ENCODE data around the gene ZNF536.

The ZNF536 gene

GRCh38 chr19:30556230-30556711, 184.1 kb downstream of the ZNF536 start:
- no peak for TF ChIP-seq CTCF (IDR thresholded peaks at IDR 0.05; ENCODE audit: extremely low read depth, missing control alignments)
- no peak for DNase-seq (ENCODE audit: low spot score)

- no peak for DNase-seq (ENCODE audit: low spot score)
- no peak for TF ChIP-seq CTCF (IDR thresholded peaks at IDR 0.05; ENCODE audit: extremely low read depth, missing control alignments)
Measured at GRCh38 chr19:30557212-30557611, 185.0 kb downstream of the ZNF536 start.

- no peak for DNase-seq (ENCODE audit: low spot score)
- no peak for TF ChIP-seq CTCF (IDR thresholded peaks at IDR 0.05; ENCODE audit: extremely low read depth, missing control alignments)
Measured at GRCh38 chr19:30557927-30558557, 185.9 kb downstream of the ZNF536 start.

- no peak for TF ChIP-seq CTCF (IDR thresholded peaks at IDR 0.05; ENCODE audit: extremely low read depth, missing control alignments)
- DNase-seq (ENCODE audit: low spot score) = no peak
Measured at GRCh38 chr19:30558793-30559192, 186.6 kb downstream of the ZNF536 start.

- no peak for DNase-seq (ENCODE audit: low spot score)
Measured at GRCh38 chr19:30559446-30559845, 187.3 kb downstream of the ZNF536 start.

GRCh38 chr19:30562981-30563380, 190.8 kb downstream of the ZNF536 start:
- no peak for TF ChIP-seq CTCF (IDR thresholded peaks at IDR 0.05; ENCODE audit: extremely low read depth, missing control alignments)
- DNase-seq (ENCODE audit: low spot score) = no peak

More at GRCh38 chr19:30559446-30559845, 187.3 kb downstream of the ZNF536 start:
- no peak for TF ChIP-seq CTCF (IDR thresholded peaks at IDR 0.05; ENCODE audit: extremely low read depth, missing control alignments)

GRCh38 chr19:30563691-30564090, 191.5 kb downstream of the ZNF536 start:
- DNase-seq (ENCODE audit: low spot score) = no peak
- TF ChIP-seq CTCF (IDR thresholded peaks at IDR 0.05; ENCODE audit: extremely low read depth, missing control alignments) = no peak

Data from GM20000 (cell line).